NCI-H1417 treated with DMSO at 0.1 percent for 48 hours (cell line): Measurements from ENCODE around the gene PRSS1.
"Not testable (repeated sequence)": the region's sequence is repeated elsewhere in the genome, so short reads cannot be mapped to it uniquely, and the experiment has no call there.

Source experiments
- DNase-seq: peaks from one replicate; lab custom pipeline; 2025; lab: John Stamatoyannopoulos, UW

Gene PRSS1

GRCh38 chr7:142749218-142749993 is at the start of gene PRSS1:
PRSS1 (plus strand) TSS chr7:142749472; CDS start chr7:142749485, 13 bp downstream.
- DNase-seq: no peak

GRCh38 chr7:142700935-142701334 is 48.3 kb upstream of the PRSS1 start:
- not testable (repeated sequence) for DNase-seq

GRCh38 chr7:142703655-142704305 is 45.5 kb upstream of the PRSS1 start:
- DNase-seq: no peak

GRCh38 chr7:142708726-142709125 is 40.5 kb upstream of the PRSS1 start:
- not testable (repeated sequence) for DNase-seq

- DNase-seq: no peak
Measured at GRCh38 chr7:142709921-142710320, 39.4 kb upstream of the PRSS1 start.

- DNase-seq: no peak
Measured at GRCh38 chr7:142711196-142711595, 38.1 kb upstream of the PRSS1 start.

GRCh38 chr7:142711746-142712616 is 37.3 kb upstream of the PRSS1 start:
- no peak for DNase-seq

- no peak for DNase-seq
Measured at GRCh38 chr7:142712617-142712957, 36.7 kb upstream of the PRSS1 start.

GRCh38 chr7:142714375-142714774 is 34.9 kb upstream of the PRSS1 start:
- DNase-seq: no peak

- DNase-seq: no peak
Measured at GRCh38 chr7:142716596-142716995, 32.7 kb upstream of the PRSS1 start.

GRCh38 chr7:142717453-142717852 is 31.8 kb upstream of the PRSS1 start:
- DNase-seq: no peak

GRCh38 chr7:142718313-142718712 is 31.0 kb upstream of the PRSS1 start:
- no peak for DNase-seq

- no peak for DNase-seq
Measured at GRCh38 chr7:142720172-142720773, 29.0 kb upstream of the PRSS1 start.

- no peak for DNase-seq
Measured at GRCh38 chr7:142720986-142721385, 28.3 kb upstream of the PRSS1 start.

GRCh38 chr7:142722248-142722794 is 27.0 kb upstream of the PRSS1 start:
- DNase-seq: no peak

- no peak for DNase-seq
Measured at GRCh38 chr7:142733271-142733670, 16.0 kb upstream of the PRSS1 start.

- DNase-seq: no peak
Measured at GRCh38 chr7:142739923-142740492, 9.3 kb upstream of the PRSS1 start.

- no peak for DNase-seq
Measured at GRCh38 chr7:142740786-142741185, 8.5 kb upstream of the PRSS1 start.

- not testable (repeated sequence) for DNase-seq
Measured at GRCh38 chr7:142741932-142742331, 7.3 kb upstream of the PRSS1 start.

- no peak for DNase-seq
Measured at GRCh38 chr7:142745091-142745635, 4.1 kb upstream of the PRSS1 start.

- no peak for DNase-seq
Measured at GRCh38 chr7:142745745-142746144, 3.5 kb upstream of the PRSS1 start.
